Posterior cingulate gyrus (tissue), 11 donors: Measurements from ENCODE around the gene RICTOR.

ENCODE experiments used
- DNase-seq, 10 donors: peaks; one replicate each; pipeline versions ENCODE4 v3.0.0 to v3.0.0-alpha.2; 2020 to 2021; ENCODE audit warnings: mixed read lengths in 3 of 10
- intact Hi-C: fragments of 100-400 bp; cut with DNase I; formaldehyde crosslinking; loops from one replicate; pipeline ENCODE4 v1.15.1; 2023

RICTOR gene

GRCh38 chr5:39074017-39074814 is at the start of gene RICTOR:
Gene RICTOR, minus strand, starts transcription at chr5:39074399. Its CDS starts 22 bp downstream, at chr5:39074377.
- DNase-seq = peak; percentile 86 to 99 (median 89)
- intact Hi-C loops = loop anchor here (5.0 to 10.0 kb wide), 2 partner anchors 77 to 519 kb away; partner anchors contain the start of gene LIFR

- no peak for DNase-seq
- intact Hi-C loops = no loop called here
Measured at GRCh38 chr5:39121922-39122321, 47.7 kb upstream of the RICTOR start.

GRCh38 chr5:39121315-39121714 is 47.1 kb upstream of the RICTOR start:
- intact Hi-C loops = no loop called here
- DNase-seq = no peak

GRCh38 chr5:39120052-39120420 is 45.8 kb upstream of the RICTOR start:
- intact Hi-C loops = no loop called here
- no peak for DNase-seq

- DNase-seq = no peak
- intact Hi-C loops = no loop called here
Measured at GRCh38 chr5:39119404-39120051, 45.3 kb upstream of the RICTOR start.

GRCh38 chr5:39118638-39119037 is 44.4 kb upstream of the RICTOR start:
- intact Hi-C loops = no loop called here
- DNase-seq = no peak

- intact Hi-C loops = no loop called here
- no peak for DNase-seq
Measured at GRCh38 chr5:39117401-39117800, 43.2 kb upstream of the RICTOR start.

- intact Hi-C loops = no loop called here
- DNase-seq = no peak
Measured at GRCh38 chr5:39116344-39117170, 42.4 kb upstream of the RICTOR start.

- no peak for DNase-seq
- intact Hi-C loops = no loop called here
Measured at GRCh38 chr5:39115644-39116343, 41.6 kb upstream of the RICTOR start.

- DNase-seq = no peak
- intact Hi-C loops = no loop called here
Measured at GRCh38 chr5:39114155-39114554, 40.0 kb upstream of the RICTOR start.

GRCh38 chr5:39113354-39113953 is 39.3 kb upstream of the RICTOR start:
- intact Hi-C loops = no loop called here
- no peak for DNase-seq

GRCh38 chr5:39109606-39110005 is 35.4 kb upstream of the RICTOR start:
- intact Hi-C loops = no loop called here
- DNase-seq = no peak

- DNase-seq = peak in 1 of 10 donors; percentile 17
- intact Hi-C loops = no loop called here
Measured at GRCh38 chr5:39108987-39109386, 34.8 kb upstream of the RICTOR start.

GRCh38 chr5:39107350-39107749 is 33.2 kb upstream of the RICTOR start:
- intact Hi-C loops = no loop called here
- DNase-seq = no peak

- intact Hi-C loops = no loop called here
- DNase-seq = no peak
Measured at GRCh38 chr5:39106322-39106721, 32.1 kb upstream of the RICTOR start.

GRCh38 chr5:39104221-39104620 is 30.0 kb upstream of the RICTOR start:
- intact Hi-C loops = no loop called here
- no peak for DNase-seq

GRCh38 chr5:39102684-39103155 is 28.5 kb upstream of the RICTOR start:
- DNase-seq = no peak
- intact Hi-C loops = no loop called here

- peak in 1 of 10 donors; percentile 37 for DNase-seq
- intact Hi-C loops = no loop called here
Measured at GRCh38 chr5:39100851-39101396, 26.7 kb upstream of the RICTOR start.

GRCh38 chr5:39100301-39100850 is 26.2 kb upstream of the RICTOR start:
- DNase-seq = no peak
- intact Hi-C loops = no loop called here
